Fibroblast of lung (primary cell): ENCODE measurements around the gene FMNL2. TPM values are rescaled to one million over a fixed set of nuclear protein-coding genes. Genes with fewer than 3 reads are reported as not detected.

Source experiments
- DNase-seq, 2 donors: peaks; one replicate each; pipeline versions ENCODE4 v3.0.0 to v3.0.0-alpha.2; 2010; ENCODE audit warnings: low read depth in 2 of 2
- H2AFZ ChIP-seq: 2 replicates; pipeline ENCODE4 v1.5.1; 2012; ENCODE audit warnings: low read length, control low read depth, inconsistent platforms
- H3K27ac ChIP-seq: 2 replicates; pipeline ENCODE4 v1.5.1; 2011; ENCODE audit warnings: low read length, control low read depth; ENCODE audit not compliant: insufficient read depth
- H3K27me3 ChIP-seq: 2 replicates; pipeline ENCODE4 v1.5.1; 2011; ENCODE audit warnings: mild to moderate bottlenecking, low read length; ENCODE audit not compliant: control insufficient read depth, insufficient read depth
- H3K36me3 ChIP-seq: 2 replicates; pipeline ENCODE4 v1.5.1; 2011; ENCODE audit warnings: low read length; ENCODE audit not compliant: control insufficient read depth, insufficient read depth
- H3K4me1 ChIP-seq: 2 replicates; pipeline ENCODE4 v1.5.1; 2011; ENCODE audit warnings: low read length; ENCODE audit not compliant: control insufficient read depth, insufficient read depth; ENCODE audit errors: extremely low read depth
- H3K4me2 ChIP-seq: 2 replicates; pipeline ENCODE4 v1.5.1; 2011; ENCODE audit warnings: low read length, control low read depth; ENCODE audit not compliant: insufficient read depth; ENCODE audit errors: extremely low read depth
- H3K4me3 ChIP-seq, 4 experiments: fragments of 200-600 bp in 1 of 4; sonication (generic) in 1 of 4; replicated peaks in 1 of 4; 2 replicates each; pipeline ENCODE4 v1.5.1; 2011 to 2016; ENCODE audit warnings: low read length in 4 of 4, low read depth in 3 of 4, mild to moderate bottlenecking in 3 of 4, control low read depth in 2 of 4, inconsistent platforms in 1 of 4, mixed read lengths in 1 of 4; ENCODE audit not compliant: insufficient read depth in 1 of 4; ENCODE audit errors: control extremely low read depth in 1 of 4
- H3K79me2 ChIP-seq: 2 replicates; pipeline ENCODE4 v1.5.1; 2012; ENCODE audit warnings: mild to moderate bottlenecking, low read length, inconsistent platforms; ENCODE audit not compliant: control insufficient read depth, insufficient read depth
- H3K9ac ChIP-seq: 2 replicates; pipeline ENCODE4 v1.5.1; 2011; ENCODE audit warnings: mild to moderate bottlenecking, low read length, control low read depth; ENCODE audit not compliant: insufficient read depth
- H3K9me3 ChIP-seq: 2 replicates; pipeline ENCODE4 v1.5.1; 2012; ENCODE audit warnings: low read depth, low read length; ENCODE audit not compliant: control insufficient read depth, insufficient read depth
- H4K20me1 ChIP-seq: 2 replicates; pipeline ENCODE4 v1.5.1; 2011; ENCODE audit warnings: low read length; ENCODE audit not compliant: control insufficient read depth, insufficient read depth; ENCODE audit errors: extremely low read depth
- CTCF ChIP-seq, 2 donors: IDR thresholded peaks in 1 of 2; conservative IDR thresholded peaks in 1 of 2; 1 replicate in 1 of 2; 2 replicates in 1 of 2; pipeline ENCODE4 v1.5.1; 2011 to 2012; ENCODE audit warnings: low read length in 2 of 2, control low read depth in 1 of 2, inconsistent platforms in 1 of 2, low read depth in 1 of 2, mild to moderate bottlenecking in 1 of 2
- EZH2 ChIP-seq: IDR thresholded peaks from 2 replicates; pipeline ENCODE4 v1.5.1; 2012; ENCODE audit warnings: low read length, control low read depth, mild to moderate bottlenecking; ENCODE audit errors: missing control alignments
- polyA plus RNA-seq, 2 donors: library from polyadenylated mRNA; depleted of rRNA in 1 of 2; stranded (reverse) in 1 of 2; unstranded in 1 of 2; fragments of >200 nt; gene quantifications; 2 replicates each; pipeline ENCODE4 v1.2.1, GENCODE V29; 2011 to 2012; ENCODE audit warnings: missing spikeins in 1 of 2
- total RNA-seq: library from RNA; depleted of rRNA; stranded (reverse); fragments of >200 nt; gene quantifications from 2 replicates; pipeline ENCODE4 v1.2.1, GENCODE V29; 2014

FMNL2 gene
- total and polyA plus RNA-seq, 2 donors (not counting 1 experiment from before 2014, with no cell fraction given): 12.0 to 30.2 TPM

DNA sequence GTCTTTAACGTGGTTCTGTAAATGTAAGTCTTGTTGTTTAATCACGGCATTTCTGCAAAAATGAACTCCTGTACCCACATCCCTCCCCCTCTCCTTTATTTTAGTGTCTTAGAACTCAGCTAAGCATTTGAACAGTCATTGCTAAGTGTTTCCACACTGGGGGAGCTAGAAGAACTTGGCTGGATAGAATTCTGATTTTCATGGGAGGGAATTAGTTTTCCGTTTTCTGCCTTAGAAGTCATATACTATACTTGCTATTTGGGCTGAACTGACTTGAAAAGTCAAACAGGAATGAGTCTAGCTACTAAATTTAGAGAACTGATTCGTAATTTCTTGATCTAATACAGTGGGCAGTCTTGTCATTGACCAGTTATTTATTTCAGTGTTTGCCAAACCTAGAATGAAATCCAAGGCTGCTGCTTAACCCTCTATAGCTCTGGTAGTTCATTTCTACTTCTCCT is 61.1 kb downstream of the FMNL2 start:
- peak; percentile 20 to 63 for DNase-seq
- peak overlapping the region; percentile 1 for H3K9ac ChIP-seq
- no peaks in the 10 kb centered on the region for H3K9me3 ChIP-seq
- H3K27me3 ChIP-seq: no peaks in the 10 kb centered on the region
- peaks cover 1% of the 10 kb centered on the region for H3K79me2 ChIP-seq
- no peaks in the 10 kb centered on the region for H3K36me3 ChIP-seq
- TF ChIP-seq EZH2 (no peak), CTCF (conservative IDR thresholded peaks at IDR 0.05 in 1 of 2, IDR thresholded peaks at IDR 0.05 in 1 of 2; ENCODE audit: low read depth in 1 of 2, low read length in 2 of 2) (no peak)
- H4K20me1 ChIP-seq: no peaks in the 10 kb centered on the region
- H3K4me2 ChIP-seq: peak overlapping the region; percentile 53
- no peak overlapping the region for H2AFZ ChIP-seq
- H3K27ac ChIP-seq: peak overlapping the region; percentile 40
- peak overlapping the region; percentile 26 to 45 (median 34) for H3K4me3 ChIP-seq
- H3K4me1 ChIP-seq: peaks cover 2% of the 10 kb centered on the region

- Histone ChIP-seq H3K27me3 (no peaks in the 10 kb centered on the region), H3K4me1 (peaks cover 2% of the 10 kb centered on the region), H3K9ac (no peak overlapping the region), H3K9me3 (no peaks in the 10 kb centered on the region), H3K4me3 (no peak overlapping the region), H3K79me2 (peaks cover 1% of the 10 kb centered on the region), H3K4me2 (no peak overlapping the region), H3K36me3 (no peaks in the 10 kb centered on the region), H2AFZ (no peak overlapping the region), H4K20me1 (no peaks in the 10 kb centered on the region), H3K27ac (peak overlapping the region; percentile 40)
- TF ChIP-seq EZH2 (no peak), CTCF (conservative IDR thresholded peaks at IDR 0.05 in 1 of 2, IDR thresholded peaks at IDR 0.05 in 1 of 2; ENCODE audit: low read depth in 1 of 2, low read length in 2 of 2) (no peak)
- peak in 1 of 2 donors; percentile 73 for DNase-seq
Measured at GRCh38 chr2:152396763-152397162, 61.8 kb downstream of the FMNL2 start.

DNA sequence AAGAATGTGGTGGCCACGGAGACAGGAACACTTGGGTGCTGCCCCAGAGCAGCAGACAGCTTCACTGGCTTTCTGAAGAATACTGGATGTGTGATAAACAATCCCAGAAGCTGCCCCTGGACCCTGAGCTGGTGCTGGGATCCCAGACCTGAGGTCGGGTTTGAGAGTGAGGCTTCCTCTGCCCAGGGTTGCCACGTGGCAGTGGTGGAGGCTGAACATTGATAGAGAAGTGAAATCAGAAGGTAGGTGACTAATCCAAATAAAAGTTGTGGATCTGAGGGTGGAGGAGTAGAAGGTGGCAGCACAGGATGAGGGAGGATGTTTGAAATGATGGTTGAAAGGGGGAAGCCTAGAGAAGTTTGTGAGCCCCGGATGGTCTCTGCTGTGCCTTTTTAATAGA is 64.0 kb downstream of the FMNL2 start:
- Histone ChIP-seq H3K9me3 (no peaks in the 10 kb centered on the region), H3K4me1 (peaks cover 2% of the 10 kb centered on the region), H3K4me2 (peak overlapping the region; percentile 8), H3K9ac (no peak overlapping the region), H3K27me3 (no peaks in the 10 kb centered on the region), H2AFZ (no peak overlapping the region), H3K36me3 (no peaks in the 10 kb centered on the region), H3K4me3 (no peak overlapping the region), H3K79me2 (peaks cover 10% of the 10 kb centered on the region), H4K20me1 (no peaks in the 10 kb centered on the region), H3K27ac (no peak overlapping the region)
- TF ChIP-seq EZH2: no peak
- TF ChIP-seq CTCF (conservative IDR thresholded peaks at IDR 0.05 in 1 of 2, IDR thresholded peaks at IDR 0.05 in 1 of 2; ENCODE audit: low read depth in 1 of 2, low read length in 2 of 2): no peak
- no peak for DNase-seq
